H1 (cell line): Measurements from ENCODE around the gene NSG2. TPM values are rescaled to one million over a fixed set of nuclear protein-coding genes. Genes with fewer than 3 reads are reported as not detected.

Experiments
- CTCF ChIA-PET: fragments of 300-600 bp; sonication (Branson Sonifier 250); formaldehyde crosslinking; loops from one replicate; lab custom pipeline; 2021; ENCODE audit not compliant: partially characterized antibody; lab: Charles Lee
- POLR2A ChIA-PET: fragments of 300-600 bp; sonication (Branson Sonifier 250); formaldehyde crosslinking; loops from one replicate; lab custom pipeline; 2021; ENCODE audit warnings: inconsistent platforms; ENCODE audit not compliant: partially characterized antibody; lab: Charles Lee
- DNase-seq, 2 experiments: peaks; one replicate each; pipeline versions ENCODE4 v3.0.0 to v3.0.0-alpha.2; 2010 to 2022; ENCODE audit warnings: low spot score in 2 of 2, low read depth in 1 of 2, mixed read lengths in 1 of 2
- FAIRE-seq: peaks from 2 replicates; lab custom pipeline; 2011; peaks lifted over from hg19 to GRCh38; lab: Jason Lieb, UNC
- H2AFZ ChIP-seq: 2 replicates; pipeline ENCODE4 v1.8.1; 2012; ENCODE audit warnings: low read length, inconsistent platforms
- H2AK5ac ChIP-seq: 2 replicates; pipeline ENCODE4 v1.6.1; 2013; ENCODE audit warnings: low read depth, low read length
- H2BK120ac ChIP-seq: replicated peaks from 2 replicates; pipeline ENCODE3; 2013; ENCODE audit warnings: low read depth, low read length, inconsistent platforms
- H2BK12ac ChIP-seq: 2 replicates; pipeline ENCODE4 v1.6.1; 2013; ENCODE audit warnings: low read depth, low read length
- H2BK15ac ChIP-seq: 2 replicates; pipeline ENCODE4 v1.6.1; 2013; ENCODE audit warnings: low read length
- H2BK20ac ChIP-seq: 2 replicates; pipeline ENCODE4 v1.6.1; 2013; ENCODE audit warnings: low read length
- H2BK5ac ChIP-seq: 2 replicates; pipeline ENCODE4 v1.6.1; 2013; ENCODE audit warnings: low read depth, low read length
- H3K14ac ChIP-seq: 2 replicates; pipeline ENCODE4 v1.6.1; 2013; ENCODE audit warnings: inconsistent platforms; ENCODE audit not compliant: insufficient read length
- H3K18ac ChIP-seq: 2 replicates; pipeline ENCODE4 v1.6.1; 2013; ENCODE audit warnings: low read length; ENCODE audit errors: extremely low read depth
- H3K23ac ChIP-seq: 2 replicates; pipeline ENCODE4 v1.6.1; 2013; ENCODE audit warnings: inconsistent platforms; ENCODE audit not compliant: insufficient read length
- H3K23me2 ChIP-seq: 2 replicates; pipeline ENCODE4 v1.6.1; 2013; ENCODE audit warnings: low read depth, low read length
- H3K27ac ChIP-seq: 2 replicates; pipeline ENCODE4 v1.6.1; 2011; ENCODE audit warnings: low read depth, low read length, inconsistent platforms
- H3K27me3 ChIP-seq, 4 experiments: replicated peaks in 1 of 4; 1 replicate in 1 of 4; 2 replicates in 3 of 4; pipeline versions ENCODE4 v1.6.1 to v1.8.1; 2011 to 2013; ENCODE audit warnings: low read length in 3 of 4, mild to moderate bottlenecking in 3 of 4, inconsistent platforms in 2 of 4, mixed read lengths in 2 of 4, moderate library complexity in 1 of 4; ENCODE audit not compliant: control insufficient read depth in 3 of 4, insufficient read depth in 3 of 4; ENCODE audit errors: extremely low read depth in 1 of 4
- H3K36me3 ChIP-seq, 4 experiments: 2 replicates each; pipeline versions ENCODE4 v1.6.1 to v1.8.1; 2011 to 2013; ENCODE audit warnings: mild to moderate bottlenecking in 4 of 4, low read length in 3 of 4, moderate library complexity in 2 of 4, control low read depth in 1 of 4, inconsistent platforms in 1 of 4; ENCODE audit not compliant: insufficient read depth in 4 of 4, control insufficient read depth in 2 of 4
- H3K4ac ChIP-seq: replicated peaks from 2 replicates; pipeline ENCODE3; 2013; ENCODE audit warnings: low read length, low read depth, mixed read lengths, inconsistent platforms; ENCODE audit not compliant: insufficient read length
- H3K4me1 ChIP-seq, 4 experiments: replicated peaks in 1 of 4; 1 replicate in 1 of 4; 2 replicates in 3 of 4; pipeline versions ENCODE4 v1.6.1 to v1.8.1; 2011 to 2013; ENCODE audit warnings: low read length in 3 of 4, inconsistent platforms in 2 of 4, mixed read lengths in 1 of 4; ENCODE audit not compliant: insufficient read depth in 4 of 4, control insufficient read depth in 3 of 4
- H3K4me2 ChIP-seq, 2 experiments: 2 replicates each; pipeline versions ENCODE4 v1.6.1 to v1.8.1; 2011 to 2013; ENCODE audit warnings: low read depth in 2 of 2, low read length in 2 of 2, control low read depth in 1 of 2, inconsistent platforms in 1 of 2, mild to moderate bottlenecking in 1 of 2; ENCODE audit not compliant: insufficient read depth in 1 of 2
- H3K4me3 ChIP-seq, 4 experiments: fragments of 200-600, 300-600 bp in 1 of 4; sonication (generic), shearing (Covaris generic), sonication (Bioruptor Twin) in 1 of 4; 2 replicates each; pipeline versions ENCODE4 v1.5.1 to v1.8.1; 2011 to 2016; ENCODE audit warnings: low read length in 4 of 4, low read depth in 3 of 4, control low read depth in 2 of 4, inconsistent platforms in 2 of 4, mild to moderate bottlenecking in 2 of 4, mixed read lengths in 1 of 4, moderate library complexity in 1 of 4; ENCODE audit not compliant: insufficient read depth in 2 of 4; ENCODE audit errors: extremely low read depth in 1 of 4
- H3K56ac ChIP-seq: replicated peaks from 2 replicates; pipeline ENCODE3; 2013; ENCODE audit warnings: low read depth, mild to moderate bottlenecking, mixed read lengths, low read length, inconsistent platforms; ENCODE audit not compliant: insufficient read length
- H3K79me1 ChIP-seq: 2 replicates; pipeline ENCODE4 v1.6.1; 2013; ENCODE audit warnings: low read depth, low read length, control low read depth
- H3K79me2 ChIP-seq, 2 experiments: 2 replicates each; pipeline versions ENCODE4 v1.6.1 to v1.8.1; 2012 to 2013; ENCODE audit warnings: low read length in 2 of 2, mild to moderate bottlenecking in 2 of 2, inconsistent platforms in 1 of 2; ENCODE audit not compliant: insufficient read depth in 2 of 2, control insufficient read depth in 1 of 2
- H3K9ac ChIP-seq, 4 experiments: replicated peaks in 1 of 4; 1 replicate in 1 of 4; 2 replicates in 3 of 4; pipeline versions ENCODE4 v1.6.1 to v1.8.1; 2011 to 2013; ENCODE audit warnings: low read depth in 3 of 4, low read length in 3 of 4, control low read depth in 2 of 4, mild to moderate bottlenecking in 2 of 4, moderate library complexity in 2 of 4, inconsistent platforms in 1 of 4; ENCODE audit errors: extremely low read depth in 1 of 4
- H3K9me3 ChIP-seq, 2 experiments: 2 replicates each; pipeline versions ENCODE4 v1.6.1 to v1.8.1; 2012 to 2013; ENCODE audit warnings: mild to moderate bottlenecking in 2 of 2, moderate library complexity in 2 of 2, control low read depth in 1 of 2, inconsistent platforms in 1 of 2, low read depth in 1 of 2, low read length in 1 of 2, mixed read lengths in 1 of 2; ENCODE audit not compliant: insufficient read depth in 2 of 2
- H4K20me1 ChIP-seq, 2 experiments: replicated peaks in 1 of 2; 2 replicates each; pipeline versions ENCODE3 to v1.8.1; 2011 to 2013; ENCODE audit warnings: inconsistent platforms in 2 of 2, low read length in 2 of 2, mild to moderate bottlenecking in 1 of 2; ENCODE audit not compliant: insufficient read depth in 2 of 2, control insufficient read depth in 1 of 2
- H4K5ac ChIP-seq: 2 replicates; pipeline ENCODE4 v1.6.1; 2013; ENCODE audit warnings: low read length, low read depth, mixed read lengths, inconsistent platforms; ENCODE audit not compliant: insufficient read length
- H4K8ac ChIP-seq: 2 replicates; pipeline ENCODE4 v1.8.0; 2013; ENCODE audit warnings: mild to moderate bottlenecking, moderate library complexity, low read length, inconsistent platforms; ENCODE audit not compliant: insufficient read depth; ENCODE audit errors: extremely low read depth
- H4K91ac ChIP-seq: replicated peaks from 2 replicates; pipeline ENCODE3; 2013; ENCODE audit warnings: low read length, mixed read lengths, inconsistent platforms; ENCODE audit not compliant: insufficient read length
- CBX8 ChIP-seq: fragments of 300-800, 300-1000 bp; sonication (generic); IDR thresholded peaks from 2 replicates; pipeline ENCODE4 v1.7.1; 2016; ENCODE audit warnings: low read depth, low read length, borderline replicate concordance
- CEBPB ChIP-seq: IDR thresholded peaks from 2 replicates; pipeline ENCODE4 v1.6.1; 2012; ENCODE audit warnings: low read depth, low read length
- CHD2 ChIP-seq: IDR thresholded peaks from 2 replicates; pipeline ENCODE4 v1.6.1; 2012; ENCODE audit warnings: low read length, improper control_type of control experiment
- CTBP2 ChIP-seq: IDR thresholded peaks from 2 replicates; pipeline ENCODE4 v1.7.0; 2011; ENCODE audit warnings: borderline replicate concordance, mild to moderate bottlenecking, moderate library complexity, mixed read lengths, low read length; ENCODE audit not compliant: insufficient read depth, insufficient read length
- EGR1 ChIP-seq: IDR thresholded peaks from 2 replicates; pipeline ENCODE4 v1.6.1; 2011; ENCODE audit warnings: low read depth, low read length, borderline replicate concordance
- EP300 ChIP-seq, 2 experiments: IDR thresholded peaks; 1 replicate in 1 of 2; 2 replicates in 1 of 2; pipeline ENCODE4 v1.6.1; 2011 to 2012; ENCODE audit warnings: low read depth in 2 of 2, low read length in 2 of 2, mild to moderate bottlenecking in 2 of 2, borderline replicate concordance in 1 of 2, inconsistent platforms in 1 of 2, moderate library complexity in 1 of 2
- HDAC6 ChIP-seq: IDR thresholded peaks from one replicate; pipeline ENCODE4 v1.7.1; 2012; ENCODE audit warnings: low read depth, mild to moderate bottlenecking, inconsistent platforms, low read length, moderate library complexity
- KDM5A ChIP-seq: fragments of 200-600 bp; IDR thresholded peaks from 2 replicates; pipeline ENCODE4 v1.7.1; 2012; ENCODE audit warnings: mild to moderate bottlenecking, low read length, inconsistent platforms, mixed read lengths
- NRF1 ChIP-seq: IDR thresholded peaks from 2 replicates; pipeline ENCODE4 v1.6.1; 2011; ENCODE audit warnings: mild to moderate bottlenecking, low read depth, low read length, improper control_type of control experiment
- RAD21 ChIP-seq, 2 experiments: IDR thresholded peaks in 1 of 2; conservative IDR thresholded peaks in 1 of 2; 2 replicates each; pipeline ENCODE4 v1.6.1; 2011; ENCODE audit warnings: low read depth in 2 of 2, low read length in 2 of 2, improper control_type of control experiment in 1 of 2, inconsistent platforms in 1 of 2, mild to moderate bottlenecking in 1 of 2, moderate library complexity in 1 of 2
- RXRA ChIP-seq: IDR thresholded peaks from 2 replicates; pipeline ENCODE4 v1.6.1; 2011; ENCODE audit warnings: low read depth, mild to moderate bottlenecking, low read length, moderate library complexity; ENCODE audit not compliant: insufficient read depth
- SIRT6 ChIP-seq: IDR thresholded peaks from one replicate; pipeline ENCODE4 v1.7.1; 2012; ENCODE audit warnings: low read length, inconsistent platforms
- WGBS, 2 experiments: shearing (Covaris generic) in 1 of 2; methylation state at CpG; one replicate each; pipeline versions ENCODE4 v1.1.6 to v1.1.7; 2013 to 2015; ENCODE audit warnings: low lambda C conversion rate in 2 of 2, mixed read lengths in 2 of 2, inconsistent platforms in 1 of 2, low coverage in 1 of 2, missing lambda C conversion rate in 1 of 2; ENCODE audit not compliant: insufficient replicate concordance in 2 of 2, insufficient coverage in 1 of 2, insufficient read length in 1 of 2; ENCODE audit errors: extremely low coverage in 1 of 2, missing lambda C conversion rate in 1 of 2; 5-methylcytosine and 5-hydroxymethylcytosine counted together
- polyA plus RNA-seq, 7 experiments: library from polyadenylated mRNA; depleted of rRNA in 3 of 7; stranded (reverse) in 5 of 7; unstranded in 2 of 7; fragments of >200 nt in 5 of 7; fragments of 200-250 nt in 2 of 7; gene quantifications; 1 replicate in 5 of 7; 2 replicates in 1 of 7; 4 replicates in 1 of 7; pipeline versions ENCODE4 v1.2.1 to v1.2.3, GENCODE V29; 2011 to 2013; ENCODE audit warnings: missing spikeins in 2 of 7, mixed read lengths in 2 of 7
- total RNA-seq: library from RNA; stranded (reverse); fragmentation: NEBNext Ultra II Directional; extraction: Animal tissue kit (Norgen Biotek cat#: 25700); gene quantifications from 2 replicates; pipeline ENCODE4 v1.2.1, GENCODE V29; 2021
- TF ChIP-seq, protein P1 (sequence below): IDR thresholded peaks from 2 replicates; pipeline ENCODE4 v1.6.1; 2011; ENCODE audit warnings: low read depth, mild to moderate bottlenecking, low read length; ENCODE audit not compliant: insufficient read depth

Gene NSG2
- total and polyA plus RNA-seq, 2 of the 8 experiments (the other 6 are each of a cell fraction or from before 2014, with no cell fraction given) = 0.56 to 0.78 TPM

- Histone ChIP-seq H2AFZ (no peak overlapping the region), H2BK5ac (no peak overlapping the region), H4K5ac (no peak overlapping the region), H2BK15ac (no peak overlapping the region), H3K79me2 (no peaks in the 10 kb centered on the region), H4K20me1 (no peaks in the 10 kb centered on the region), H3K56ac (no peak overlapping the region), H3K4me1 (no peaks in the 10 kb centered on the region), H3K4ac (no peak overlapping the region), H2BK12ac (no peak overlapping the region), H4K8ac (no peak overlapping the region), H3K18ac (no peak overlapping the region), H3K36me3 (no peaks in the 10 kb centered on the region), H3K9ac (no peak overlapping the region), H3K9me3 (no peaks in the 10 kb centered on the region), H3K79me1 (no peaks in the 10 kb centered on the region), H3K4me2 (no peak overlapping the region), H2BK120ac (no peak overlapping the region), H3K14ac (no peak overlapping the region), H2BK20ac (no peak overlapping the region), H4K91ac (no peak overlapping the region), H3K27me3 (no peaks in the 10 kb centered on the region), H3K23ac (no peak overlapping the region), H2AK5ac (no peak overlapping the region), H3K4me3 (no peak overlapping the region), H3K23me2 (no peaks in the 10 kb centered on the region; the same call in 1 of the 2 replicates), H3K27ac (no peak overlapping the region)
- FAIRE-seq (no peak), DNase-seq (no peak)
- 85% methylated on average over 3 of the region's 3 CpGs; no CpG with 5 or more reads in 1 of the 2 experiments for WGBS, 2 experiments
- CTCF ChIA-PET = interaction anchor here (0.6 to 1.1 kb wide), 4 partner anchors 10 to 237 kb away, joined by 3 to 4 read pairs (median 3); no protein-coding TSS in a partner anchor
- no peak for TF ChIP-seq EP300 (IDR thresholded peaks at IDR 0.05; ENCODE audit: borderline replicate concordance in 1 of 2, low read depth in 2 of 2, low read length in 2 of 2)
- TF ChIP-seq RXRA = no peak
- no peak for TF ChIP-seq HDAC6
- TF ChIP-seq KDM5A = no peak
- no peak for TF ChIP-seq CTBP2
- no peak for TF ChIP-seq CBX8
- TF ChIP-seq CHD2 = no peak
- no peak for TF ChIP-seq RAD21 (IDR thresholded peaks at IDR 0.05 in 1 of 2, conservative IDR thresholded peaks at IDR 0.05 in 1 of 2; ENCODE audit: low read depth in 2 of 2, low read length in 2 of 2)
- TF ChIP-seq NRF1 = no peak
- no peak for TF ChIP-seq CEBPB
- no peak for TF ChIP-seq EGR1
- no peak for TF ChIP-seq SIRT6
- TF ChIP-seq, protein P1, sequence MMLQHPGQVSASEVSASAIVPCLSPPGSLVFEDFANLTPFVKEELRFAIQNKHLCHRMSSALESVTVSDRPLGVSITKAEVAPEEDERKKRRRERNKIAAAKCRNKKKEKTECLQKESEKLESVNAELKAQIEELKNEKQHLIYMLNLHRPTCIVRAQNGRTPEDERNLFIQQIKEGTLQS = no peak
- POLR2A ChIA-PET = interaction anchor here (1.0 kb wide), 1 partner anchor 14 kb away, joined by 4 read pairs; no protein-coding TSS in a partner anchor
Observed at GRCh38 chr5:174078416-174078815, 32.9 kb downstream of the NSG2 start.
